ENCODE results near the gene CCK. TPM values are rescaled to one million over a fixed set of nuclear protein-coding genes. Genes with fewer than 3 reads are reported as not detected.

CCK gene
- total and polyA plus RNA-seq, 4 donors = 0.28 to 1.2 (median 0.41) TPM; not detected in 1

- WGBS, 2 donors = 63 to 74% methylated on average over 7 of the region's 7 CpGs
- no peak for TF ChIP-seq CTCF (IDR thresholded peaks at IDR 0.05; ENCODE audit: control extremely low read depth, extremely low read depth)
- no peak for ATAC-seq (ENCODE audit: insufficient read depth, low FRiP score)
- no peak for DNase-seq
- no peak overlapping the region for H3K27ac ChIP-seq (ENCODE audit: low read depth in 1 of 2, low read length in 1 of 2)
- no peak overlapping the region for H3K4me3 ChIP-seq
- H3K9me3 ChIP-seq (ENCODE audit: control insufficient read depth in 4 of 4, insufficient read depth in 3 of 4, low read length in 3 of 4) = peaks cover 0 to 2% (median 0%) of the 10 kb centered on the region in 4 donors
- H3K36me3 ChIP-seq (ENCODE audit: control insufficient read depth in 4 of 4, insufficient read depth in 4 of 4, low read length in 4 of 4) = no peaks in the 10 kb centered on the region
- H3K27me3 ChIP-seq (ENCODE audit: control insufficient read depth in 3 of 3, insufficient read depth in 3 of 3, low read length in 2 of 3) = peaks cover 0 to 41% (median 11%) of the 10 kb centered on the region in 3 donors
- no peaks in the 10 kb centered on the region for H3K4me1 ChIP-seq (ENCODE audit: control insufficient read depth in 5 of 5, insufficient read depth in 5 of 5, low read length in 5 of 5)
- H3K9ac ChIP-seq (ENCODE audit: insufficient read depth in 1 of 2, low read length in 2 of 2) = no peak overlapping the region
These were observed 9.0 kb downstream of the CCK start for GRCh38 chr3:42257007-42257406.

- ATAC-seq (ENCODE audit: insufficient read depth, low FRiP score) (no peak), DNase-seq (no peak)
These were observed 9.7 kb downstream of the CCK start for GRCh38 chr3:42256135-42256819.

GRCh38 chr3:42254566-42254965 lies 11.4 kb downstream of the CCK start:
- no peaks in the 10 kb centered on the region for H3K9me3 ChIP-seq (ENCODE audit: control insufficient read depth in 4 of 4, insufficient read depth in 3 of 4, low read length in 3 of 4)
- no peak overlapping the region for H3K4me3 ChIP-seq
- DNase-seq = no peak

More at GRCh38 chr3:42256135-42256819, 9.7 kb downstream of the CCK start:
- no peaks in the 10 kb centered on the region for H3K4me1 ChIP-seq (ENCODE audit: control insufficient read depth in 5 of 5, insufficient read depth in 5 of 5, low read length in 5 of 5)
- no peak for TF ChIP-seq CTCF (IDR thresholded peaks at IDR 0.05; ENCODE audit: control extremely low read depth, extremely low read depth)
- H3K27ac ChIP-seq (ENCODE audit: low read depth in 1 of 2, low read length in 1 of 2) = no peak overlapping the region
- no peaks in the 10 kb centered on the region for H3K36me3 ChIP-seq (ENCODE audit: control insufficient read depth in 4 of 4, insufficient read depth in 4 of 4, low read length in 4 of 4)
- peaks cover 0 to 34% (median 4%) of the 10 kb centered on the region in 3 donors for H3K27me3 ChIP-seq (ENCODE audit: control insufficient read depth in 3 of 3, insufficient read depth in 3 of 3, low read length in 2 of 3)
- H3K9me3 ChIP-seq (ENCODE audit: control insufficient read depth in 4 of 4, insufficient read depth in 3 of 4, low read length in 3 of 4) = peaks cover 0 to 2% (median 0%) of the 10 kb centered on the region in 4 donors
- no peak overlapping the region for H3K9ac ChIP-seq (ENCODE audit: insufficient read depth in 1 of 2, low read length in 2 of 2)
- no peak overlapping the region for H3K4me3 ChIP-seq
- WGBS, 2 donors = 89 to 92% methylated on average over 1 of the region's 1 CpG

More at GRCh38 chr3:42254566-42254965, 11.4 kb downstream of the CCK start:
- H3K27ac ChIP-seq (ENCODE audit: low read depth in 1 of 2, low read length in 1 of 2) = no peak overlapping the region
- no peak overlapping the region for H3K9ac ChIP-seq (ENCODE audit: insufficient read depth in 1 of 2, low read length in 2 of 2)
- no peak for TF ChIP-seq CTCF (IDR thresholded peaks at IDR 0.05; ENCODE audit: control extremely low read depth, extremely low read depth)
- no peaks in the 10 kb centered on the region for H3K36me3 ChIP-seq (ENCODE audit: control insufficient read depth in 4 of 4, insufficient read depth in 4 of 4, low read length in 4 of 4)
- 75 to 78% methylated on average over 3 of the region's 3 CpGs for WGBS, 2 donors
- no peak for ATAC-seq (ENCODE audit: insufficient read depth, low FRiP score)
- no peaks in the 10 kb centered on the region for H3K4me1 ChIP-seq (ENCODE audit: control insufficient read depth in 5 of 5, insufficient read depth in 5 of 5, low read length in 5 of 5)
- H3K27me3 ChIP-seq (ENCODE audit: control insufficient read depth in 3 of 3, insufficient read depth in 3 of 3, low read length in 2 of 3) = peaks cover under 1 to 21% (median 3%) of the 10 kb centered on the region in 3 donors
